MM.1S (cell line): ENCODE results near the gene MAML3.

Experiments used
- DNase-seq: peaks from one replicate; pipeline ENCODE4 v3.0.0-alpha.2; 2015
- H2AFZ ChIP-seq: fragments of 300-600 bp; sonication (generic); 2 replicates; pipeline ENCODE4 v1.6.0; 2016; ENCODE audit warnings: antibody characterized with exemption, low read length
- H3F3A ChIP-seq: fragments of 300-600 bp; sonication (generic); 2 replicates; pipeline ENCODE4 v1.6.1; 2016; ENCODE audit warnings: mild to moderate bottlenecking, antibody characterized with exemption, low read length, moderate library complexity, mixed read lengths; ENCODE audit not compliant: insufficient read depth
- H3K27ac ChIP-seq: fragments of 300-600 bp; sonication (generic); 2 replicates; pipeline ENCODE4 v1.5.1; 2016; ENCODE audit warnings: mild to moderate bottlenecking, low read length
- H3K27me3 ChIP-seq: fragments of 300-600 bp; sonication (generic); replicated peaks from 2 replicates; pipeline ENCODE4 v1.6.0; 2016; ENCODE audit warnings: low read length; ENCODE audit not compliant: insufficient read depth
- H3K36me3 ChIP-seq: fragments of 300-600 bp; sonication (generic); replicated peaks from 2 replicates; pipeline ENCODE4 v1.6.1; 2016; ENCODE audit warnings: mild to moderate bottlenecking, low read length, mixed read lengths; ENCODE audit not compliant: insufficient read depth
- H3K4me1 ChIP-seq: fragments of 300-600 bp; sonication (generic); 2 replicates; pipeline ENCODE4 v1.6.1; 2016; ENCODE audit warnings: low read length, mixed read lengths
- H3K4me2 ChIP-seq: fragments of 300-600 bp; sonication (generic); 2 replicates; pipeline ENCODE4 v1.6.0; 2016; ENCODE audit warnings: low read depth, low read length
- H3K4me3 ChIP-seq: fragments of 300-600 bp; sonication (generic); 2 replicates; pipeline ENCODE4 v1.5.1; 2016; ENCODE audit warnings: low read length, mixed read lengths
- H3K79me2 ChIP-seq: fragments of 300-600 bp; sonication (generic); 2 replicates; pipeline ENCODE4 v1.6.1; 2016; ENCODE audit warnings: mixed run types, low read length, mixed read lengths
- H3K9ac ChIP-seq: fragments of 300-600 bp; sonication (generic); 2 replicates; pipeline ENCODE4 v1.6.1; 2016; ENCODE audit warnings: low read length, mixed read lengths
- H3K9me2 ChIP-seq: fragments of 300-600 bp; sonication (generic); replicated peaks from 2 replicates; pipeline ENCODE4 v1.6.1; 2016; ENCODE audit warnings: mild to moderate bottlenecking, low read length, mixed read lengths; ENCODE audit not compliant: insufficient read depth
- H3K9me3 ChIP-seq: fragments of 300-600 bp; sonication (generic); replicated peaks from 2 replicates; pipeline ENCODE4 v1.6.1; 2016; ENCODE audit warnings: mild to moderate bottlenecking, low read length, mixed read lengths; ENCODE audit not compliant: insufficient read depth
- H4K20me1 ChIP-seq: fragments of 300-600 bp; sonication (generic); 2 replicates; pipeline ENCODE4 v1.6.1; 2016; ENCODE audit warnings: mild to moderate bottlenecking, low read length, moderate library complexity, mixed read lengths; ENCODE audit not compliant: insufficient read depth
- CTCF ChIP-seq: fragments of 300-600 bp; sonication (generic); IDR thresholded peaks from 2 replicates; pipeline ENCODE4 v1.5.1; 2016; ENCODE audit warnings: antibody characterized with exemption, low read length, mixed read lengths
- EZH2 ChIP-seq: fragments of 300-600 bp; sonication (generic); optimal IDR thresholded peaks from 2 replicates; pipeline ENCODE3; 2017; ENCODE audit warnings: low read depth, mild to moderate bottlenecking, antibody characterized with exemption, low read length, mixed read lengths
- EZH2phosphoT487 ChIP-seq: fragments of 300-600 bp; sonication (generic); IDR thresholded peaks from 2 replicates; pipeline ENCODE4 v1.6.1; 2018; ENCODE audit warnings: antibody characterized with exemption, low read length

The MAML3 gene

DNA sequence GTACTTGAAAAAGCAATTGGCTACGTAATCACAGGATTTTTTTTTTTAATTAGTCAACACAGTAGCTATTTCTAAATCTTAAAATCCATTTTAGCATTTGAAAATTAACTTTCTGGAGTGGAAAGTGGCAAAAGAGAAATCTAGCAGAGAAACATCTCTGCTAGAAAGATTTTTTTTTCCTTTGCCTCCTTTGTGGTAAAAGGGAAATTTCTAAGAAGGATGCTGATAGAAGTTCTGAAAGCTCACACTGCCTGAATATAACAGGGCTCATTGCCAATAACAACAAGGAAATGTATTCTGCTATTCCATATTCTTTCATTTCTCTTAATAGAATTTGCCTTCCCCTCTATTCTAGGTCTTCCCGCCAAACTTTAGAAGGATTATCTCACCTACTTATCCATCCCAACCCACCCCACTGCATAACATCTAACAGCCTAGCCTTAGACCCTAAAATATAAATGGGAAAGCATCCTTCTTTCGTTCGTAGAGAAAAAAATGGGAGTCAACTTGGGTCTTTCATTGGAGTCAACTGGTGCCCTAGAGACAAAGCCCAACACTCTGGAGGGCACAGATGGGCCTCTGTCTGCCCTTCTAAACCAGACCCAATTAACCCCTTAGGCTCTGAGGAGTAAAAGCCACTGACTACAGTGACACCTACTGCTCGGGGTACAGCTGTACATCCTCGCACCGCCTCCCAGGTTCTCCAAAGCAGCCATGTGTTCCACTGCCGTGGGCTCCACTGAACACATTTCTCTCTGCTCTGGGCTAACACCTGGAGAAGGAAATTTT, 103.9 kb downstream of the MAML3 start:
- no peak overlapping the region for H3K4me2 ChIP-seq
- no peak overlapping the region for H3K4me3 ChIP-seq
- H3K4me1 ChIP-seq, result no peaks in the 10 kb centered on the region
- TF ChIP-seq CTCF (no peak), EZH2phosphoT487 (no peak), EZH2 (no peak)
- no peaks in the 10 kb centered on the region for H3F3A ChIP-seq
- H3K27me3 ChIP-seq, result no peaks in the 10 kb centered on the region
- no peaks in the 10 kb centered on the region for H3K9me3 ChIP-seq
- DNase-seq, result no peak
- H3K27ac ChIP-seq, result no peak overlapping the region
- H3K9me2 ChIP-seq, result no peaks in the 10 kb centered on the region
- H3K36me3 ChIP-seq, result no peaks in the 10 kb centered on the region
- no peak overlapping the region for H2AFZ ChIP-seq
- no peak overlapping the region for H3K9ac ChIP-seq
- H3K79me2 ChIP-seq, result no peaks in the 10 kb centered on the region
- H4K20me1 ChIP-seq, result no peaks in the 10 kb centered on the region

GRCh38 chr4:140049024-140049848, 104.7 kb downstream of the MAML3 start:
- Histone ChIP-seq H3K27me3 (no peaks in the 10 kb centered on the region), H3K4me1 (no peaks in the 10 kb centered on the region), H3F3A (no peaks in the 10 kb centered on the region), H3K36me3 (no peaks in the 10 kb centered on the region), H4K20me1 (no peaks in the 10 kb centered on the region), H3K9me2 (no peaks in the 10 kb centered on the region), H3K27ac (no peak overlapping the region), H2AFZ (no peak overlapping the region), H3K9ac (no peak overlapping the region), H3K79me2 (no peaks in the 10 kb centered on the region), H3K9me3 (no peaks in the 10 kb centered on the region), H3K4me3 (no peak overlapping the region), H3K4me2 (no peak overlapping the region)
- no peak for TF ChIP-seq EZH2
- TF ChIP-seq CTCF, result no peak
- TF ChIP-seq EZH2phosphoT487, result no peak
- no peak for DNase-seq

DNA sequence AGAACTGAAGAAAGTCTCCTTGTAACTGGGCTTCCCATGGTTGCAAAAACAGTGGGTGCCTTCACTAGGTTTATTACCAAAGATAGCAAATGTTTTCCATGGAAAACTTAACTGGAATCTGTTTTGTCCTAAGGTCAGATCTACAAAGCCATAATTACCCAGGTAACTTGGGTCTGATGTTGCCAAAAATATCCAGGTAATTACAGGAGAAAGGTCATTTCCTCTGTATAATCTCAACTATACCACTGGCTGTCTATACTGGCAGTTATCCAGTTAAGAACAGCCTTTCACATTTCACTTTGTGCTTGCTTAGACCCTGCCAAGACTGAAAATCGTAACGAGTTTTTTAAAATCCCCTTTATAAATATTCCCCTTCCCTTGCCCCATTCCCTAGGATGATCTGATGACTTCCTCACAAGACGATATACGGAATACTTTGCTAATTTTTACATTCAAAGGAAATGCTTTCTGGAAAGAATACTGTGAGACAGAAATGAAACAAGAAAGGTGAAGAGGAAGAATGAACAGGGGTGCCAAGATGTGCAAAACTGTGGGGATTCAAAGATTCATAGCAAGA, 105.5 kb downstream of the MAML3 start:
- no peaks in the 10 kb centered on the region for H4K20me1 ChIP-seq
- no peak overlapping the region for H3K27ac ChIP-seq
- H3K4me2 ChIP-seq, result no peak overlapping the region
- no peaks in the 10 kb centered on the region for H3K9me2 ChIP-seq
- no peaks in the 10 kb centered on the region for H3K36me3 ChIP-seq
- H3K9ac ChIP-seq, result no peak overlapping the region
- no peaks in the 10 kb centered on the region for H3K79me2 ChIP-seq
- TF ChIP-seq CTCF (no peak), EZH2phosphoT487 (no peak), EZH2 (no peak)
- DNase-seq, result no peak
- no peak overlapping the region for H2AFZ ChIP-seq
- H3F3A ChIP-seq, result no peaks in the 10 kb centered on the region
- no peaks in the 10 kb centered on the region for H3K9me3 ChIP-seq
- no peaks in the 10 kb centered on the region for H3K27me3 ChIP-seq
- no peak overlapping the region for H3K4me3 ChIP-seq
- H3K4me1 ChIP-seq, result no peaks in the 10 kb centered on the region
